ENCODE measurements around the gene MIER2.

DNA sequence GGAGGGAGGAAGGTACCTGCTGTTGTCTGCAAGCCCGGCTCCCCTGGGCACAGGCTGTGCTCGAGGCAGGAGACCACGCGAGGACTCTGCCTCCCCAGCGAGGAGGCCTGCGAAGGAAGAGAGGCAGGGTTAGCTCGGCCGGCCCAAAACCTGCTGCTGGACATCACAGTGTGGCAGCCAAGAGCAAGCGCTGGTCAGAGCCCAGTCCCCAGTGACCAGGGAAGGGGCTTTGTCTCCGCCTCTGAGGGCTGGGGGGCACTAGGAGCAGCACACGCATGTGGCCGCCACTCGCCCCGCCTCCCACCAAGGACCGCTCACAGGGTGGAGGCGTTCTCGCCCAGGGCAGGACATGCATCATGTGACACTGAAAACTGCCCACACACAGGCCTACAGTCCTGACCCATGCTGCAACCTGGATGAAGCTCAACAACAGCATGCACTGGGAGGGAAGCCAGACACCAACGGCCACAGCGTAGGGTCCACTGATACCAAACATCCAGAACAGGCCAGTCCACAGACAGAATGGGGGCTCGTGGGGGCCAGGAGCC lies 8.5 kb downstream of the MIER2 start:
- TF ChIP-seq ZBTB17 (tag by site-specific recombination; IDR thresholded peaks at IDR 0.05) (no peak), ZNF791 (tag by site-specific recombination; IDR thresholded peaks at IDR 0.05) (no peak)
- TF ChIP-seq, protein P1, sequence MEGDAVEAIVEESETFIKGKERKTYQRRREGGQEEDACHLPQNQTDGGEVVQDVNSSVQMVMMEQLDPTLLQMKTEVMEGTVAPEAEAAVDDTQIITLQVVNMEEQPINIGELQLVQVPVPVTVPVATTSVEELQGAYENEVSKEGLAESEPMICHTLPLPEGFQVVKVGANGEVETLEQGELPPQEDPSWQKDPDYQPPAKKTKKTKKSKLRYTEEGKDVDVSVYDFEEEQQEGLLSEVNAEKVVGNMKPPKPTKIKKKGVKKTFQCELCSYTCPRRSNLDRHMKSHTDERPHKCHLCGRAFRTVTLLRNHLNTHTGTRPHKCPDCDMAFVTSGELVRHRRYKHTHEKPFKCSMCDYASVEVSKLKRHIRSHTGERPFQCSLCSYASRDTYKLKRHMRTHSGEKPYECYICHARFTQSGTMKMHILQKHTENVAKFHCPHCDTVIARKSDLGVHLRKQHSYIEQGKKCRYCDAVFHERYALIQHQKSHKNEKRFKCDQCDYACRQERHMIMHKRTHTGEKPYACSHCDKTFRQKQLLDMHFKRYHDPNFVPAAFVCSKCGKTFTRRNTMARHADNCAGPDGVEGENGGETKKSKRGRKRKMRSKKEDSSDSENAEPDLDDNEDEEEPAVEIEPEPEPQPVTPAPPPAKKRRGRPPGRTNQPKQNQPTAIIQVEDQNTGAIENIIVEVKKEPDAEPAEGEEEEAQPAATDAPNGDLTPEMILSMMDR (tag by site-specific recombination; IDR thresholded peaks at IDR 0.05) = no peak
- TF ChIP-seq, protein P2, sequence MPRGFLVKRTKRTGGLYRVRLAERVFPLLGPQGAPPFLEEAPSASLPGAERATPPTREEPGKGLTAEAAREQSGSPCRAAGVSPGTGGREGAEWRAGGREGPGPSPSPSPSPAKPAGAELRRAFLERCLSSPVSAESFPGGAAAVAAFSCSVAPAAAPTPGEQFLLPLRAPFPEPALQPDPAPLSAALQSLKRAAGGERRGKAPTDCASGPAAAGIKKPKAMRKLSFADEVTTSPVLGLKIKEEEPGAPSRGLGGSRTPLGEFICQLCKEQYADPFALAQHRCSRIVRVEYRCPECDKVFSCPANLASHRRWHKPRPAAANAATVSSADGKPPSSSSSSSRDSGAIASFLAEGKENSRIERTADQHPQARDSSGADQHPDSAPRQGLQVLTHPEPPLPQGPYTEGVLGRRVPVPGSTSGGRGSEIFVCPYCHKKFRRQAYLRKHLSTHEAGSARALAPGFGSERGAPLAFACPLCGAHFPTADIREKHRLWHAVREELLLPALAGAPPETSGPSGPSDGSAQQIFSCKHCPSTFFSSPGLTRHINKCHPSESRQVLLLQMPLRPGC (tag by site-specific recombination; IDR thresholded peaks at IDR 0.05) = no peak
- TF ChIP-seq, protein P3, sequence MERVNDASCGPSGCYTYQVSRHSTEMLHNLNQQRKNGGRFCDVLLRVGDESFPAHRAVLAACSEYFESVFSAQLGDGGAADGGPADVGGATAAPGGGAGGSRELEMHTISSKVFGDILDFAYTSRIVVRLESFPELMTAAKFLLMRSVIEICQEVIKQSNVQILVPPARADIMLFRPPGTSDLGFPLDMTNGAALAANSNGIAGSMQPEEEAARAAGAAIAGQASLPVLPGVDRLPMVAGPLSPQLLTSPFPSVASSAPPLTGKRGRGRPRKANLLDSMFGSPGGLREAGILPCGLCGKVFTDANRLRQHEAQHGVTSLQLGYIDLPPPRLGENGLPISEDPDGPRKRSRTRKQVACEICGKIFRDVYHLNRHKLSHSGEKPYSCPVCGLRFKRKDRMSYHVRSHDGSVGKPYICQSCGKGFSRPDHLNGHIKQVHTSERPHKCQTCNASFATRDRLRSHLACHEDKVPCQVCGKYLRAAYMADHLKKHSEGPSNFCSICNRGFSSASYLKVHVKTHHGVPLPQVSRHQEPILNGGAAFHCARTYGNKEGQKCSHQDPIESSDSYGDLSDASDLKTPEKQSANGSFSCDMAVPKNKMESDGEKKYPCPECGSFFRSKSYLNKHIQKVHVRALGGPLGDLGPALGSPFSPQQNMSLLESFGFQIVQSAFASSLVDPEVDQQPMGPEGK (tag by site-specific recombination; IDR thresholded peaks at IDR 0.05) = no peak
- TF ChIP-seq, protein P4, sequence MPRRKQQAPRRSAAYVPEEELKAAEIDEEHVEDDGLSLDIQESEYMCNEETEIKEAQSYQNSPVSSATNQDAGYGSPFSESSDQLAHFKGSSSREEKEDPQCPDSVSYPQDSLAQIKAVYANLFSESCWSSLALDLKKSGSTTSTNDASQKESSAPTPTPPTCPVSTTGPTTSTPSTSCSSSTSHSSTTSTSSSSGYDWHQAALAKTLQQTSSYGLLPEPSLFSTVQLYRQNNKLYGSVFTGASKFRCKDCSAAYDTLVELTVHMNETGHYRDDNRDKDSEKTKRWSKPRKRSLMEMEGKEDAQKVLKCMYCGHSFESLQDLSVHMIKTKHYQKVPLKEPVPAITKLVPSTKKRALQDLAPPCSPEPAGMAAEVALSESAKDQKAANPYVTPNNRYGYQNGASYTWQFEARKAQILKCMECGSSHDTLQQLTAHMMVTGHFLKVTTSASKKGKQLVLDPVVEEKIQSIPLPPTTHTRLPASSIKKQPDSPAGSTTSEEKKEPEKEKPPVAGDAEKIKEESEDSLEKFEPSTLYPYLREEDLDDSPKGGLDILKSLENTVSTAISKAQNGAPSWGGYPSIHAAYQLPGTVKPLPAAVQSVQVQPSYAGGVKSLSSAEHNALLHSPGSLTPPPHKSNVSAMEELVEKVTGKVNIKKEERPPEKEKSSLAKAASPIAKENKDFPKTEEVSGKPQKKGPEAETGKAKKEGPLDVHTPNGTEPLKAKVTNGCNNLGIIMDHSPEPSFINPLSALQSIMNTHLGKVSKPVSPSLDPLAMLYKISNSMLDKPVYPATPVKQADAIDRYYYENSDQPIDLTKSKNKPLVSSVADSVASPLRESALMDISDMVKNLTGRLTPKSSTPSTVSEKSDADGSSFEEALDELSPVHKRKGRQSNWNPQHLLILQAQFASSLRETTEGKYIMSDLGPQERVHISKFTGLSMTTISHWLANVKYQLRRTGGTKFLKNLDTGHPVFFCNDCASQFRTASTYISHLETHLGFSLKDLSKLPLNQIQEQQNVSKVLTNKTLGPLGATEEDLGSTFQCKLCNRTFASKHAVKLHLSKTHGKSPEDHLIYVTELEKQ (tag by site-specific recombination; IDR thresholded peaks at IDR 0.05; ENCODE audit: borderline replicate concordance) = no peak
- TF ChIP-seq, protein P5, sequence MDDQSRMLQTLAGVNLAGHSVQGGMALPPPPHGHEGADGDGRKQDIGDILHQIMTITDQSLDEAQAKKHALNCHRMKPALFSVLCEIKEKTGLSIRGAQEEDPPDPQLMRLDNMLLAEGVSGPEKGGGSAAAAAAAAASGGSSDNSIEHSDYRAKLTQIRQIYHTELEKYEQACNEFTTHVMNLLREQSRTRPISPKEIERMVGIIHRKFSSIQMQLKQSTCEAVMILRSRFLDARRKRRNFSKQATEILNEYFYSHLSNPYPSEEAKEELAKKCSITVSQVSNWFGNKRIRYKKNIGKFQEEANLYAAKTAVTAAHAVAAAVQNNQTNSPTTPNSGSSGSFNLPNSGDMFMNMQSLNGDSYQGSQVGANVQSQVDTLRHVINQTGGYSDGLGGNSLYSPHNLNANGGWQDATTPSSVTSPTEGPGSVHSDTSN (CRISPR knock-in tag; IDR thresholded peaks at IDR 0.05) = no peak

All from HEK293 (cell line).